ENCODE measurements around the gene PHTF2.

- TF ChIP-seq FOXM1 (IDR thresholded peaks at IDR 0.05; ENCODE audit: borderline replicate concordance, low read depth) (no peak), CREB1 (IDR thresholded peaks at IDR 0.05; ENCODE audit: low read depth) (no peak), MAX (IDR thresholded peaks at IDR 0.05) (no peak)
- TF ChIP-seq, protein P1, sequence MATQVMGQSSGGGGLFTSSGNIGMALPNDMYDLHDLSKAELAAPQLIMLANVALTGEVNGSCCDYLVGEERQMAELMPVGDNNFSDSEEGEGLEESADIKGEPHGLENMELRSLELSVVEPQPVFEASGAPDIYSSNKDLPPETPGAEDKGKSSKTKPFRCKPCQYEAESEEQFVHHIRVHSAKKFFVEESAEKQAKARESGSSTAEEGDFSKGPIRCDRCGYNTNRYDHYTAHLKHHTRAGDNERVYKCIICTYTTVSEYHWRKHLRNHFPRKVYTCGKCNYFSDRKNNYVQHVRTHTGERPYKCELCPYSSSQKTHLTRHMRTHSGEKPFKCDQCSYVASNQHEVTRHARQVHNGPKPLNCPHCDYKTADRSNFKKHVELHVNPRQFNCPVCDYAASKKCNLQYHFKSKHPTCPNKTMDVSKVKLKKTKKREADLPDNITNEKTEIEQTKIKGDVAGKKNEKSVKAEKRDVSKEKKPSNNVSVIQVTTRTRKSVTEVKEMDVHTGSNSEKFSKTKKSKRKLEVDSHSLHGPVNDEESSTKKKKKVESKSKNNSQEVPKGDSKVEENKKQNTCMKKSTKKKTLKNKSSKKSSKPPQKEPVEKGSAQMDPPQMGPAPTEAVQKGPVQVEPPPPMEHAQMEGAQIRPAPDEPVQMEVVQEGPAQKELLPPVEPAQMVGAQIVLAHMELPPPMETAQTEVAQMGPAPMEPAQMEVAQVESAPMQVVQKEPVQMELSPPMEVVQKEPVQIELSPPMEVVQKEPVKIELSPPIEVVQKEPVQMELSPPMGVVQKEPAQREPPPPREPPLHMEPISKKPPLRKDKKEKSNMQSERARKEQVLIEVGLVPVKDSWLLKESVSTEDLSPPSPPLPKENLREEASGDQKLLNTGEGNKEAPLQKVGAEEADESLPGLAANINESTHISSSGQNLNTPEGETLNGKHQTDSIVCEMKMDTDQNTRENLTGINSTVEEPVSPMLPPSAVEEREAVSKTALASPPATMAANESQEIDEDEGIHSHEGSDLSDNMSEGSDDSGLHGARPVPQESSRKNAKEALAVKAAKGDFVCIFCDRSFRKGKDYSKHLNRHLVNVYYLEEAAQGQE (IDR thresholded peaks at IDR 0.05; ENCODE audit: low read depth), result no peak
Observed at GRCh38 chr7:77796109-77796508, 2.5 kb upstream of the PHTF2 start.
